MM.1S (cell line): Measurements from ENCODE around the gene SIAE.

Source experiments
- EZH2 ChIP-seq: fragments of 300-600 bp; sonication (generic); optimal IDR thresholded peaks from 2 replicates; pipeline ENCODE3; 2017; ENCODE audit warnings: low read depth, mild to moderate bottlenecking, antibody characterized with exemption, low read length, mixed read lengths
- EZH2phosphoT487 ChIP-seq: fragments of 300-600 bp; sonication (generic); IDR thresholded peaks from 2 replicates; pipeline ENCODE4 v1.6.1; 2018; ENCODE audit warnings: antibody characterized with exemption, low read length
- TF ChIP-seq, protein P1 (sequence below): fragments of 300-600 bp; sonication (generic); IDR thresholded peaks from 2 replicates; pipeline ENCODE4 v1.5.1; 2016; ENCODE audit warnings: antibody characterized with exemption, low read length, mixed read lengths

DNA sequence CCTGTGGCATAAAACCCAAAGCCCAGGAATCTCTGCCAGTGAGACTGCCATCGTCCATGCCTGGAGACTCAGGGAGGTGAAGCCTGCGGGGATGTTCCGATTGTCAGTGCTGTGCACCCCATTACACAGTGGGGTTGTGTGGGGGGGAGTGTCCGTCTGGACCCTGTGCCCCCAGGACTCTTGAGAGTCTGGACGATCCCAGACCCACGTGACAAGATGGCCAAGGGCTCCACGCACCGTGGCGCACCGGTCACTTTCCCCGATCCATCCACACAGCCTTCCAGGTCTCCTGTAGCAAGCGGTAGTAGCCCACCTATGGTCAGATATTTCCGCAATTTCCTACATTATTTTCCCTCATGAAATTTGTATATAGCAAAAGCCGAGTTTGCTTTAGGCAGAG is 45.3 kb upstream of the SIAE start:
- TF ChIP-seq, protein P1, sequence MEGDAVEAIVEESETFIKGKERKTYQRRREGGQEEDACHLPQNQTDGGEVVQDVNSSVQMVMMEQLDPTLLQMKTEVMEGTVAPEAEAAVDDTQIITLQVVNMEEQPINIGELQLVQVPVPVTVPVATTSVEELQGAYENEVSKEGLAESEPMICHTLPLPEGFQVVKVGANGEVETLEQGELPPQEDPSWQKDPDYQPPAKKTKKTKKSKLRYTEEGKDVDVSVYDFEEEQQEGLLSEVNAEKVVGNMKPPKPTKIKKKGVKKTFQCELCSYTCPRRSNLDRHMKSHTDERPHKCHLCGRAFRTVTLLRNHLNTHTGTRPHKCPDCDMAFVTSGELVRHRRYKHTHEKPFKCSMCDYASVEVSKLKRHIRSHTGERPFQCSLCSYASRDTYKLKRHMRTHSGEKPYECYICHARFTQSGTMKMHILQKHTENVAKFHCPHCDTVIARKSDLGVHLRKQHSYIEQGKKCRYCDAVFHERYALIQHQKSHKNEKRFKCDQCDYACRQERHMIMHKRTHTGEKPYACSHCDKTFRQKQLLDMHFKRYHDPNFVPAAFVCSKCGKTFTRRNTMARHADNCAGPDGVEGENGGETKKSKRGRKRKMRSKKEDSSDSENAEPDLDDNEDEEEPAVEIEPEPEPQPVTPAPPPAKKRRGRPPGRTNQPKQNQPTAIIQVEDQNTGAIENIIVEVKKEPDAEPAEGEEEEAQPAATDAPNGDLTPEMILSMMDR, result no peak
- TF ChIP-seq EZH2 (no peak), EZH2phosphoT487 (no peak)
